Thyroid gland (tissue), 4 donors: ENCODE data around the gene ZSWIM6. TPM values are rescaled to one million over a fixed set of nuclear protein-coding genes. Genes with fewer than 3 reads are reported as not detected.

Source experiments
- DNase-seq, 2 donors: peaks; one replicate each; pipeline ENCODE4 v3.0.0-alpha.2; 2019
- H3K27ac ChIP-seq, 3 donors: fragments of 200-600 bp; sonication (generic); 1 replicate in 2 of 3; 2 replicates in 1 of 3; pipeline ENCODE4 v1.5.1; 2016 to 2019; ENCODE audit warnings: mild to moderate bottlenecking in 1 of 3, moderate library complexity in 1 of 3
- H3K27me3 ChIP-seq: fragments of 200-600 bp; sonication (generic); one replicate; pipeline ENCODE4 v1.5.1; 2019
- H3K36me3 ChIP-seq, 2 donors: fragments of 200-600 bp; sonication (generic); one replicate each; pipeline ENCODE4 v1.5.1; 2016 to 2019
- H3K4me1 ChIP-seq, 2 donors: fragments of 200-600 bp; sonication (generic); one replicate each; pipeline ENCODE4 v1.5.1; 2017 to 2019
- H3K4me3 ChIP-seq, 3 donors: fragments of 200-600 bp; sonication (generic); replicated peaks in 1 of 3; 1 replicate in 2 of 3; 2 replicates in 1 of 3; pipeline ENCODE4 v1.5.1; 2016; ENCODE audit warnings: mild to moderate bottlenecking in 1 of 3
- H3K9me3 ChIP-seq: fragments of 200-600 bp; sonication (generic); one replicate; pipeline ENCODE4 v1.5.1; 2017
- POLR2A ChIP-seq, 2 donors: fragments of 450-650 bp; IDR thresholded peaks; one replicate each; pipeline ENCODE4 v1.6.1; 2017; ENCODE audit warnings: antibody characterized with exemption in 2 of 2, mild to moderate bottlenecking in 2 of 2, moderate library complexity in 1 of 2
- WGBS, 2 donors: methylation state at CpG; one replicate each; pipeline ENCODE4 v1.1.5; 2017; 5-methylcytosine and 5-hydroxymethylcytosine counted together
- intact Hi-C: fragments of 100-400 bp; cut with DNase I; formaldehyde crosslinking; loops from one replicate; pipeline ENCODE4 v1.15.1; 2023
- total RNA-seq, 4 donors: library from RNA; depleted of rRNA; stranded (reverse); fragments of >200 nt; gene quantifications; one replicate each; pipeline ENCODE4 v1.2.3, GENCODE V29; 2016
- TF ChIP-seq, protein P1 (sequence below), 6 experiments: fragments of 200-600 bp in 3 of 6; fragments of 450-650 bp in 3 of 6; sonication (generic) in 3 of 6; IDR thresholded peaks; one replicate each; pipeline ENCODE4 v1.5.1; 2016 to 2019; ENCODE audit warnings: antibody characterized with exemption in 6 of 6, mild to moderate bottlenecking in 2 of 6, inconsistent platforms in 1 of 6, moderate library complexity in 1 of 6

The ZSWIM6 gene
- total RNA-seq, 4 donors from 2014 or later, result 11.8 to 20.1 (median 14.5) TPM

DNA sequence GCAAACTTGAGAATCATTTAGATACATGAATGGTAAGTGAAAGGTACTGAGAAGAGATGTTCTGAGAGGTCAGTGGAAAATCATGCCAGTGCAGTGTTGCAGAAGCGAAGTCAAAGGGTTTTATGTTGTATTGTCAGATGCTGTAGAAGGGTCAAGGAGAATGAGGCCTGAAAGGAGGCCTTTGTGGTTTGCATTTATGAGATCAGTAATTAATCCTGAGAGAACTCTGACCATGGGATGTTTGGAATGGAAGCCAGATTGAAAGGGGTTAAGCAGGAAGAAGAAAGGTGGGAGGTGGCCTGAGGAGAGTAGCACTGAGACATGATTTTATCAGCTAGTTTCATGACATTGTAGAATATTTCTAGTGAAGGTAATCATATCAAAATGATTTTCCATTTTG is 97.8 kb downstream of the ZSWIM6 start:
- Histone ChIP-seq H3K9me3 (no peaks in the 10 kb centered on the region), H3K27me3 (no peaks in the 10 kb centered on the region), H3K36me3 (no peaks in the 10 kb centered on the region), H3K4me3 (no peak overlapping the region), H3K27ac (no peak overlapping the region), H3K4me1 (peaks cover 7 to 23% of the 10 kb centered on the region in 2 donors)
- intact Hi-C loops, result no loop called here
- TF ChIP-seq, protein P1, sequence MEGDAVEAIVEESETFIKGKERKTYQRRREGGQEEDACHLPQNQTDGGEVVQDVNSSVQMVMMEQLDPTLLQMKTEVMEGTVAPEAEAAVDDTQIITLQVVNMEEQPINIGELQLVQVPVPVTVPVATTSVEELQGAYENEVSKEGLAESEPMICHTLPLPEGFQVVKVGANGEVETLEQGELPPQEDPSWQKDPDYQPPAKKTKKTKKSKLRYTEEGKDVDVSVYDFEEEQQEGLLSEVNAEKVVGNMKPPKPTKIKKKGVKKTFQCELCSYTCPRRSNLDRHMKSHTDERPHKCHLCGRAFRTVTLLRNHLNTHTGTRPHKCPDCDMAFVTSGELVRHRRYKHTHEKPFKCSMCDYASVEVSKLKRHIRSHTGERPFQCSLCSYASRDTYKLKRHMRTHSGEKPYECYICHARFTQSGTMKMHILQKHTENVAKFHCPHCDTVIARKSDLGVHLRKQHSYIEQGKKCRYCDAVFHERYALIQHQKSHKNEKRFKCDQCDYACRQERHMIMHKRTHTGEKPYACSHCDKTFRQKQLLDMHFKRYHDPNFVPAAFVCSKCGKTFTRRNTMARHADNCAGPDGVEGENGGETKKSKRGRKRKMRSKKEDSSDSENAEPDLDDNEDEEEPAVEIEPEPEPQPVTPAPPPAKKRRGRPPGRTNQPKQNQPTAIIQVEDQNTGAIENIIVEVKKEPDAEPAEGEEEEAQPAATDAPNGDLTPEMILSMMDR (IDR thresholded peaks at IDR 0.05), result no peak
- no peak for TF ChIP-seq POLR2A (IDR thresholded peaks at IDR 0.05)
- DNase-seq, result no peak
- 98 to 100% methylated on average over 1 of the region's 1 CpG for WGBS, 2 donors

DNA sequence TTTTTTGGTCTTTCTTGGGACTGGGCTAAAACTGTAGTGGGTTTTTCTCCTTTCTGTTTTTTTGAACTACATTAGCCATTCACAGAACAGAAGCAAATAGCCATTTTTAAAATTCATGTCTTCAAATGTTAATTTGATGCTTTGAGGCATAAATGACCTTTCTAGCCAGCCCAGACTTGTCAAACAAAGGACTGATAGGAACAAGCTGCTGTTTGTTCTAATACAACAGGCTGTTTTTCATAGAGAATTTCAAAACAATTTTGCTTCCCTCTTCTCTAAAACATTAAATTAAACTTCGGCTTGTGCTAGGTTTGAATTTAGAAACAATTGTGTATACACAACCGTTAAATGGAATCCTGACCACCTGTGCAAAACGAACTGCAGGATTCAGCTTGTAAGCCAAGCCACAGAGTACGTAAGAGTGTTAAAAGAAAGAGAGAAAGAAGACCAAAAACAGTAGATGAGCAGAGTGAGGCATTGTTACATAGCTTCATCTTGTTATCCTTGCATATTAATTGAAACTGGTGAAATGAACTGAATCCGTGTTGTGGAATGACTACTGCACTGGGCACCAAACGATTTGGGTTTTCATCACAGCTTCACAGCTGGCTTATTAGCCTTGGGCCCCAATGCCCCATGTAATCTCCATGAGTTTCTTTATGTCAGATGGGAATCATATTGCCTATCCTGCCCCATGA is 100.0 kb downstream of the ZSWIM6 start:
- no peaks in the 10 kb centered on the region for H3K36me3 ChIP-seq
- DNase-seq, result no peak
- TF ChIP-seq POLR2A (IDR thresholded peaks at IDR 0.05), result no peak
- TF ChIP-seq, protein P1 (IDR thresholded peaks at IDR 0.05), result no peak
- intact Hi-C loops, result no loop called here
- 85 to 86% methylated on average over 6 of the region's 6 CpGs for WGBS, 2 donors
- H3K4me1 ChIP-seq, result peaks cover 0 to 19% of the 10 kb centered on the region in 2 donors
- no peaks in the 10 kb centered on the region for H3K9me3 ChIP-seq
- no peak overlapping the region for H3K4me3 ChIP-seq
- no peaks in the 10 kb centered on the region for H3K27me3 ChIP-seq
- no peak overlapping the region for H3K27ac ChIP-seq

DNA sequence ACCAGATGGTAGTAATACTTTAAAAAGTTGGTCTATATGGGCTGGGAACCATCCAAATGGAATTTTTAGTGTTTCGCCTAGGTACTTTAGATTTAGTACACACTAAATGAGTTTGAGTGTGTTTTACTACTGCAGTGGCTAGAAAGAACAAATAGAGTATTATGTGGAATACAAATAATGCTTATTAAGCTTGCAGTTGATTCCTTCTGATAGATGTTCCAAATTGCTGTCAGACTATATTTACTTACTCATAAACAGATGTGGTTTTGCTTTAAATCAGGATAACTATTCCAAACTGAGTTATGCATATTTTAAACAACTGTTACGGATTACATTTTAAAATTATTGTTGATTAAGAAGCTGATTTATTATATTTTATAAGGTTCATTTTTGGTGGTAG is 103.3 kb downstream of the ZSWIM6 start:
- WGBS, 2 donors, result 95% methylated on average over 2 of the region's 2 CpGs
- H3K4me3 ChIP-seq, result no peak overlapping the region
- peaks cover 0 to 5% of the 10 kb centered on the region in 2 donors for H3K4me1 ChIP-seq
- no peaks in the 10 kb centered on the region for H3K9me3 ChIP-seq
- intact Hi-C loops, result no loop called here
- no peaks in the 10 kb centered on the region for H3K27me3 ChIP-seq
- no peak for DNase-seq
- H3K36me3 ChIP-seq, result no peaks in the 10 kb centered on the region
- no peak overlapping the region for H3K27ac ChIP-seq
- TF ChIP-seq POLR2A (IDR thresholded peaks at IDR 0.05), result no peak
- TF ChIP-seq, protein P1 (IDR thresholded peaks at IDR 0.05), result no peak

DNA sequence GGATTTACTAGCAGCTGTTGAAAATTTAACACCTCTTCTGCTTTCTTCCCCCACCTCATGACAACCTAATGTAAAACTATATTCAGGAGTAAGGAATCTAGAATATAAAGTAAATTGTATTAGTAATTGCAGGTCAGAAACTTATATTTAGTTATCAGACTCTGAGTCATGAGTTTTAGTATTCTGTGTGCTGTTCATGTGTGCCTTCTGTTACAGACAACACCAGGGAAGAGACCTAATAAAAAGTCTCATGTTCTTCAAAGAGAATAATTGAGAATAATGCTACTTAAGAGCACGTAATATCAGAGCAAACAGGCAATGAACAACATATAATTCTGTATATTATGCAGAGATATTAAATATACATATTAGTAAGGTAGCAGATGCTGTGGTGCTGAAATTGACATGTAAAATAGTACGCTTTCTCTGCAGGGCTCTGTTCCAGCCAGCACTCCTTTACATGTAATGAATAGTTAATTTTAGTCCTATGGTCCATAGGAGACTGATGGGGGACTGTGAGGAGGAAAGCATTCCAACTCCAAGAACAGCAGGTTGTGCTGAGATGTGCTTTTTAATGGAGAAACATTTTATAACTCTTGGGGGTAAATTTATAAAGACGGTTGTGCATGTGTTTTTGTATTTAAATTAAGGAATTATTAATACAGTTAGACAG is 106.4 kb downstream of the ZSWIM6 start:
- Histone ChIP-seq H3K27me3 (no peaks in the 10 kb centered on the region), H3K27ac (no peak overlapping the region), H3K4me3 (no peak overlapping the region), H3K36me3 (no peaks in the 10 kb centered on the region), H3K9me3 (no peaks in the 10 kb centered on the region), H3K4me1 (peaks cover 0 to 5% of the 10 kb centered on the region in 2 donors)
- DNase-seq, result no peak
- intact Hi-C loops, result no loop called here
- WGBS, 2 donors, result 91 to 93% methylated on average over 3 of the region's 3 CpGs
- TF ChIP-seq, protein P1 (IDR thresholded peaks at IDR 0.05), result no peak
- no peak for TF ChIP-seq POLR2A (IDR thresholded peaks at IDR 0.05)

DNA sequence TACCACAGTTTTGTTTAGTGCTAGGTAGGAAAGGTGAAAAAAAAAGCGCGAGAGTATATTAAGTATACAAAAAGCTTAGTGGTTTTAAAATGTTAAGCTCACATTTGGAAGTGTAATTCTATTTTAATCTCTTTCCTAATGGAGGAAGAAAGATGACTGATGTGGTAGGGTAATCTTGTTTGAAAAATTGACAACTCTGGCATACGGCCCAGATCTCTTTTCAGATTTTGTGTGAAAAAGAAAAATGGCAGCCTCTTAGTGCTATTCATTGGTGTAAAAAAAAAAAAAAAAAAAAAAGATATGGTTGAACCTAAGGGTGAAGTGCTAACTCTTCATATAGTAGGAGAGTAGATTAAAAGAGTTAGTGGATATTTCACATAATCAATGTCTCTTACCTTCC is 108.0 kb downstream of the ZSWIM6 start:
- peaks cover 0 to 5% of the 10 kb centered on the region in 2 donors for H3K4me1 ChIP-seq
- H3K36me3 ChIP-seq, result no peaks in the 10 kb centered on the region
- no peak for DNase-seq
- no peak for TF ChIP-seq POLR2A (IDR thresholded peaks at IDR 0.05)
- TF ChIP-seq, protein P1 (IDR thresholded peaks at IDR 0.05), result no peak
- no peaks in the 10 kb centered on the region for H3K9me3 ChIP-seq
- no peaks in the 10 kb centered on the region for H3K27me3 ChIP-seq
- no peak overlapping the region for H3K4me3 ChIP-seq
- H3K27ac ChIP-seq, result no peak overlapping the region
- intact Hi-C loops, result no loop called here
- WGBS, 2 donors, result 87 to 92% methylated on average over 3 of the region's 3 CpGs
